NCI-H2107 treated with DMSO at 0.1 percent for 48 hours (cell line): ENCODE results near the gene RAPGEF4.
A peak's percentile ranks its signal among the peaks of the same experiment; 100 is the strongest.

Experiments used
- DNase-seq: peaks from one replicate; lab custom pipeline; 2025; ENCODE audit not compliant: unreplicated experiment; lab: John Stamatoyannopoulos, UW

The RAPGEF4 gene

GRCh38 chr2:172856606-172857005 is 121.0 kb downstream of the RAPGEF4 start:
- no peak for DNase-seq

- no peak for DNase-seq
These were observed 122.8 kb downstream of the RAPGEF4 start for GRCh38 chr2:172858473-172858745.

GRCh38 chr2:172859581-172860335 is 124.1 kb downstream of the RAPGEF4 start:
- DNase-seq = no peak

- no peak for DNase-seq
These were observed 124.7 kb downstream of the RAPGEF4 start for GRCh38 chr2:172860336-172860707.

- no peak for DNase-seq
These were observed 125.5 kb downstream of the RAPGEF4 start for GRCh38 chr2:172861098-172861497.

GRCh38 chr2:172861656-172862476 is 126.2 kb downstream of the RAPGEF4 start:
- DNase-seq = no peak

- DNase-seq = no peak
These were observed 127.7 kb downstream of the RAPGEF4 start for GRCh38 chr2:172863341-172863740.

GRCh38 chr2:172864182-172864581 is 128.5 kb downstream of the RAPGEF4 start:
- DNase-seq = peak; percentile 5

GRCh38 chr2:172865422-172865821 is 129.8 kb downstream of the RAPGEF4 start:
- DNase-seq = no peak

- no peak for DNase-seq
These were observed 134.2 kb downstream of the RAPGEF4 start for GRCh38 chr2:172869861-172870260.

GRCh38 chr2:172870396-172870795 is 134.8 kb downstream of the RAPGEF4 start:
- no peak for DNase-seq

GRCh38 chr2:172877826-172878225 is 142.2 kb downstream of the RAPGEF4 start:
- no peak for DNase-seq

- no peak for DNase-seq
These were observed 142.6 kb downstream of the RAPGEF4 start for GRCh38 chr2:172878260-172878659.

- DNase-seq = no peak
These were observed 148.7 kb downstream of the RAPGEF4 start for GRCh38 chr2:172884336-172884735.

- no peak for DNase-seq
These were observed 150.4 kb downstream of the RAPGEF4 start for GRCh38 chr2:172885996-172886395.

GRCh38 chr2:172887280-172887679 is 151.6 kb downstream of the RAPGEF4 start:
- no peak for DNase-seq

- DNase-seq = peak; percentile 86
These were observed 153.3 kb downstream of the RAPGEF4 start for GRCh38 chr2:172888714-172889669.

- DNase-seq = no peak
These were observed 154.3 kb downstream of the RAPGEF4 start for GRCh38 chr2:172889768-172890430.

- no peak for DNase-seq
These were observed 157.5 kb downstream of the RAPGEF4 start for GRCh38 chr2:172893111-172893510.

GRCh38 chr2:172893671-172894070 is 158.0 kb downstream of the RAPGEF4 start:
- no peak for DNase-seq
